Brain microvascular endothelial cell (primary cell): Measurements from ENCODE around the gene MLLT3.

Experiments used
- DNase-seq: peaks from one replicate; pipeline ENCODE4 v3.0.0-alpha.2; 2020
- H3K27ac ChIP-seq: fragments of 250-450 bp; sonication (Bioruptor Pico); 2 replicates; pipeline ENCODE4 v1.5.1; 2020; ENCODE audit warnings: mild to moderate bottlenecking, moderate library complexity
- H3K27me3 ChIP-seq: fragments of 250-450 bp; sonication (Bioruptor Pico); replicated peaks from 2 replicates; pipeline ENCODE4 v1.5.1; 2020; ENCODE audit warnings: mild to moderate bottlenecking
- H3K36me3 ChIP-seq: fragments of 250-450 bp; sonication (Bioruptor Pico); replicated peaks from 2 replicates; pipeline ENCODE4 v1.5.1; 2020; ENCODE audit warnings: mild to moderate bottlenecking
- H3K4me3 ChIP-seq: 2 replicates; pipeline ENCODE4 v1.5.1; 2011; ENCODE audit warnings: low read depth, mild to moderate bottlenecking, control low read depth, low read length, moderate library complexity
- CTCF ChIP-seq: IDR thresholded peaks from 2 replicates; pipeline ENCODE4 v1.5.1; 2011; ENCODE audit warnings: low read depth, mild to moderate bottlenecking, moderate library complexity, low read length, control low read depth, inconsistent platforms; ENCODE audit errors: missing control alignments
- in situ Hi-C: cut with HindIII; loops from 2 replicates; pipeline ENCODE4 v1.10.0; 2017; ENCODE audit warnings: low sequenced_read_pairs, low pct_ligation_motif_present

MLLT3 gene

GRCh38 chr9:20373263-20373662 is 249.0 kb downstream of the MLLT3 start:
- H3K27ac ChIP-seq, result no peak overlapping the region
- no peaks in the 10 kb centered on the region for H3K27me3 ChIP-seq
- no peak for DNase-seq
- TF ChIP-seq CTCF, result no peak
- no peaks in the 10 kb centered on the region for H3K36me3 ChIP-seq
- no peak overlapping the region for H3K4me3 ChIP-seq
- in situ Hi-C loops, result loop anchor here (25.0 kb wide), 1 partner anchor 186 kb away; no protein-coding TSS in a partner anchor

GRCh38 chr9:20369391-20369790 is 252.9 kb downstream of the MLLT3 start:
- Histone ChIP-seq H3K27me3 (no peaks in the 10 kb centered on the region), H3K4me3 (no peak overlapping the region), H3K27ac (no peak overlapping the region), H3K36me3 (no peaks in the 10 kb centered on the region)
- in situ Hi-C loops, result loop anchor here (25.0 kb wide), 1 partner anchor 182 kb away; no protein-coding TSS in a partner anchor
- DNase-seq, result no peak
- no peak for TF ChIP-seq CTCF

- in situ Hi-C loops, result loop anchor here (25.0 kb wide), 1 partner anchor 181 kb away; no protein-coding TSS in a partner anchor
- Histone ChIP-seq H3K27me3 (no peaks in the 10 kb centered on the region), H3K36me3 (no peaks in the 10 kb centered on the region), H3K27ac (no peak overlapping the region), H3K4me3 (no peak overlapping the region)
- no peak for TF ChIP-seq CTCF
- no peak for DNase-seq
These were observed 254.4 kb downstream of the MLLT3 start for GRCh38 chr9:20367855-20368254.

- Histone ChIP-seq H3K27ac (no peak overlapping the region), H3K4me3 (no peak overlapping the region), H3K36me3 (no peaks in the 10 kb centered on the region), H3K27me3 (no peaks in the 10 kb centered on the region)
- TF ChIP-seq CTCF, result no peak
- in situ Hi-C loops, result loop anchor here (25.0 kb wide), 1 partner anchor 178 kb away; no protein-coding TSS in a partner anchor
- no peak for DNase-seq
These were observed 257.3 kb downstream of the MLLT3 start for GRCh38 chr9:20364959-20365358.

GRCh38 chr9:20363233-20363632 is 259.1 kb downstream of the MLLT3 start:
- in situ Hi-C loops, result loop anchor here (25.0 kb wide), 1 partner anchor 176 kb away; no protein-coding TSS in a partner anchor
- Histone ChIP-seq H3K4me3 (no peak overlapping the region), H3K36me3 (no peaks in the 10 kb centered on the region), H3K27me3 (no peaks in the 10 kb centered on the region), H3K27ac (no peak overlapping the region)
- TF ChIP-seq CTCF, result no peak
- no peak for DNase-seq
